Thyroid gland (tissue), 4 donors: Measurements from ENCODE around the gene KIF20B.

Source experiments
- CTCF ChIP-seq, 6 experiments: fragments of 200-600 bp in 3 of 6; fragments of 450-650 bp in 3 of 6; sonication (generic) in 3 of 6; IDR thresholded peaks; one replicate each; pipeline ENCODE4 v1.5.1; 2016 to 2019; ENCODE audit warnings: antibody characterized with exemption in 6 of 6, mild to moderate bottlenecking in 2 of 6, inconsistent platforms in 1 of 6, moderate library complexity in 1 of 6
- POLR2A ChIP-seq, 2 donors: fragments of 450-650 bp; IDR thresholded peaks; one replicate each; pipeline ENCODE4 v1.6.1; 2017; ENCODE audit warnings: antibody characterized with exemption in 2 of 2, mild to moderate bottlenecking in 2 of 2, moderate library complexity in 1 of 2

DNA sequence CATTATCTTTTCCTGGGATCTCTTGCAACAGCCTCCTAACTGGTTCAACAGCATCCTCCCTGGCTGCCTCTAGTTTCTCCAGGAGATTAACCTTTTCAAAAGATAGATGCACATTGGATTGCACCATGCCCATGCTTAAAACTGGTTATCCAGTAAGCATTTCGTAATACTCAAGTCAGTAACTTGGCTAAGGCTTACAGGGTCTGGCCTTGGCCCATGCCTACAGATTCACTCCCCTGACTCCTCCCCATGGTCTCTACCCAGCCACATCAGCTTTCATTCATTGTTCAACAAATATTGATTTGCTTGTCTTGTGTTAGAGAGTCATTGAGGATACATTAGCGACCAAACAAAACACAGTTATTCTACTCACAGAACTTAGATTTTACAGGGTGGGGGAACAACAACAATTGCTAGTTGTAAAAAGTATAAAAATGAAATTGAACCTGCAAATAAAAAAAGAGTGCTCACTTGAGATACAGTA lies 1.8 kb upstream of the KIF20B start:
- no peak for TF ChIP-seq CTCF (IDR thresholded peaks at IDR 0.05)
- no peak for TF ChIP-seq POLR2A (IDR thresholded peaks at IDR 0.05)
